Measurements from ENCODE around the gene MUC6.

MUC6 gene

GRCh38 chr11:1041149-1041467 lies 4.6 kb upstream of the MUC6 start:
- TF ChIP-seq GATA1 (IDR thresholded peaks at IDR 0.05; ENCODE audit: low read depth, low read length): no peak
- no peak for TF ChIP-seq POLR2A (IDR thresholded peaks at IDR 0.05; ENCODE audit: low read length)
- DNase-seq: no peak

GRCh38 chr11:1040428-1041148 lies 4.1 kb upstream of the MUC6 start:
- DNase-seq: no peak
- TF ChIP-seq POLR2A (IDR thresholded peaks at IDR 0.05; ENCODE audit: low read length) (no peak), GATA1 (IDR thresholded peaks at IDR 0.05; ENCODE audit: low read depth, low read length) (no peak)

- DNase-seq: no peak
- TF ChIP-seq POLR2A (IDR thresholded peaks at IDR 0.05; ENCODE audit: low read length): no peak
- no peak for TF ChIP-seq GATA1 (IDR thresholded peaks at IDR 0.05; ENCODE audit: low read depth, low read length)
Observed at GRCh38 chr11:1039481-1040427, 3.2 kb upstream of the MUC6 start.

- TF ChIP-seq POLR2A (IDR thresholded peaks at IDR 0.05; ENCODE audit: low read length) (no peak), GATA1 (IDR thresholded peaks at IDR 0.05; ENCODE audit: low read depth, low read length) (no peak)
Observed at GRCh38 chr11:1038921-1039320, 2.4 kb upstream of the MUC6 start.

GRCh38 chr11:1038361-1038760 lies 1.8 kb upstream of the MUC6 start:
- TF ChIP-seq POLR2A (IDR thresholded peaks at IDR 0.05; ENCODE audit: low read length): no peak
- TF ChIP-seq GATA1 (IDR thresholded peaks at IDR 0.05; ENCODE audit: low read depth, low read length): no peak
- DNase-seq: no peak

More at GRCh38 chr11:1038921-1039320, 2.4 kb upstream of the MUC6 start:
- no peak for DNase-seq

- DNase-seq: no peak
- TF ChIP-seq GATA1 (IDR thresholded peaks at IDR 0.05; ENCODE audit: low read depth, low read length): no peak
- TF ChIP-seq POLR2A (IDR thresholded peaks at IDR 0.05; ENCODE audit: low read length): no peak
Observed at GRCh38 chr11:1037506-1038055, 1.1 kb upstream of the MUC6 start.

GRCh38 chr11:1036931-1037330 lies 413 bp upstream of the MUC6 start:
- no peak for TF ChIP-seq POLR2A (IDR thresholded peaks at IDR 0.05; ENCODE audit: low read length)
- no peak for TF ChIP-seq GATA1 (IDR thresholded peaks at IDR 0.05; ENCODE audit: low read depth, low read length)
- DNase-seq: no peak

GRCh38 chr11:1035577-1036283 lies 788 bp downstream of the MUC6 start:
- TF ChIP-seq POLR2A (IDR thresholded peaks at IDR 0.05; ENCODE audit: low read length): no peak
- DNase-seq: no peak

GRCh38 chr11:1034456-1035295 lies 1.8 kb downstream of the MUC6 start:
- TF ChIP-seq POLR2A (IDR thresholded peaks at IDR 0.05; ENCODE audit: low read length) (no peak), GATA1 (IDR thresholded peaks at IDR 0.05; ENCODE audit: low read depth, low read length) (no peak)
- DNase-seq: no peak

- no peak for DNase-seq
- TF ChIP-seq POLR2A (IDR thresholded peaks at IDR 0.05; ENCODE audit: low read length) (no peak), GATA1 (IDR thresholded peaks at IDR 0.05; ENCODE audit: low read depth, low read length) (no peak)
Observed at GRCh38 chr11:1034001-1034400, 2.5 kb downstream of the MUC6 start.

GRCh38 chr11:1033016-1033798 lies 3.3 kb downstream of the MUC6 start:
- no peak for TF ChIP-seq POLR2A (IDR thresholded peaks at IDR 0.05; ENCODE audit: low read length)
- TF ChIP-seq GATA1 (IDR thresholded peaks at IDR 0.05; ENCODE audit: low read depth, low read length): no peak
- no peak for DNase-seq

- DNase-seq: no peak
- TF ChIP-seq GATA1 (IDR thresholded peaks at IDR 0.05; ENCODE audit: low read depth, low read length) (no peak), POLR2A (IDR thresholded peaks at IDR 0.05; ENCODE audit: low read length) (no peak)
Observed at GRCh38 chr11:1032310-1032891, 4.1 kb downstream of the MUC6 start.
